DOHH2 (cell line): ENCODE data around the gene ROCK2.

ENCODE experiments used
- CTCF ChIP-seq: fragments of 200-600 bp; sonication (generic); IDR thresholded peaks from one replicate; pipeline ENCODE4 v1.5.1; 2014; ENCODE audit warnings: antibody characterized with exemption, mild to moderate bottlenecking, low read depth, low read length; ENCODE audit not compliant: poor library complexity, severe bottlenecking
- EZH2phosphoT487 ChIP-seq: fragments of 200-600 bp; sonication (generic); IDR thresholded peaks from 2 replicates; pipeline ENCODE4 v1.6.1; 2017; ENCODE audit warnings: borderline replicate concordance, mild to moderate bottlenecking, antibody characterized with exemption, low read length, moderate library complexity, mixed read lengths

GRCh38 chr2:11161747-11162146 is 182.7 kb downstream of the ROCK2 start:
- TF ChIP-seq CTCF (no peak), EZH2phosphoT487 (no peak)
